ENCODE data around the gene DNAJB4.
A peak's percentile ranks its signal among the peaks of the same experiment; 100 is the strongest.
"Not testable (repeated sequence)": the region's sequence is repeated elsewhere in the genome, so short reads cannot be mapped to it uniquely, and the experiment has no call there.

The DNAJB4 gene

GRCh38 chr1:78004719-78005447 lies at the start of gene DNAJB4:
DNAJB4 (plus strand) TSS chr1:78004939; CDS start chr1:78005111, 172 bp downstream.
- ATAC-seq, result peak; percentile 97 to 98

- ATAC-seq, result no peak
Measured at GRCh38 chr1:77955709-77956108, 49.0 kb upstream of the DNAJB4 start.

- ATAC-seq, result no peak
Measured at GRCh38 chr1:77956464-77956863, 48.3 kb upstream of the DNAJB4 start.

- ATAC-seq, result no peak
Measured at GRCh38 chr1:77958391-77958790, 46.3 kb upstream of the DNAJB4 start.

- ATAC-seq, result no peak
Measured at GRCh38 chr1:77958850-77959249, 45.9 kb upstream of the DNAJB4 start.

- peak; percentile 56 to 74 for ATAC-seq
Measured at GRCh38 chr1:77961392-77961791, 43.3 kb upstream of the DNAJB4 start.

GRCh38 chr1:77966291-77966690 lies 38.4 kb upstream of the DNAJB4 start:
- ATAC-seq, result peak; percentile 44 to 46

- peak in 1 of 2 donors; percentile 48 for ATAC-seq
Measured at GRCh38 chr1:77970192-77970591, 34.5 kb upstream of the DNAJB4 start.

GRCh38 chr1:77972080-77972479 lies 32.7 kb upstream of the DNAJB4 start:
- no peak for ATAC-seq

GRCh38 chr1:77975386-77975785 lies 29.4 kb upstream of the DNAJB4 start:
- peak; percentile 27 to 28 for ATAC-seq

GRCh38 chr1:77975907-77976306 lies 28.8 kb upstream of the DNAJB4 start:
- no peak for ATAC-seq

GRCh38 chr1:77976433-77977076 lies 28.2 kb upstream of the DNAJB4 start:
- no peak for ATAC-seq

GRCh38 chr1:77977989-77978292 lies 26.8 kb upstream of the DNAJB4 start:
- ATAC-seq, result no peak

GRCh38 chr1:77978293-77978968 lies 26.3 kb upstream of the DNAJB4 start:
- ATAC-seq, result peak; percentile 65 to 73

- peak; percentile 74 to 76 for ATAC-seq
Measured at GRCh38 chr1:77978969-77979876, 25.5 kb upstream of the DNAJB4 start, which contains the start of gene FUBP1. FUBP1 (minus strand) TSS chr1:77979072; CDS start chr1:77979004, 68 bp downstream.

GRCh38 chr1:77983352-77983996 lies 21.3 kb upstream of the DNAJB4 start:
- not testable (repeated sequence) for ATAC-seq

GRCh38 chr1:77983997-77984355 lies 20.8 kb upstream of the DNAJB4 start:
- ATAC-seq, result no peak

- no peak for ATAC-seq
Measured at GRCh38 chr1:77984629-77985028, 20.1 kb upstream of the DNAJB4 start.

- peak; percentile 85 to 87 for ATAC-seq
Measured at GRCh38 chr1:77986810-77987209, 17.9 kb upstream of the DNAJB4 start.

GRCh38 chr1:77987919-77988318 lies 16.8 kb upstream of the DNAJB4 start:
- ATAC-seq, result no peak

- no peak for ATAC-seq
Measured at GRCh38 chr1:77989744-77990143, 15.0 kb upstream of the DNAJB4 start.

- peak; percentile 25 to 30 for ATAC-seq
Measured at GRCh38 chr1:77990629-77991204, 14.0 kb upstream of the DNAJB4 start.

All from activated CD4-positive, CD25-positive, alpha-beta regulatory T cell treated with anti-CD3 and anti-CD28 coated beads, Interleukin-2, amount 50 U/mL, for 24 hours (primary cell).